GM12878 (cell line): ENCODE results near the gene ATP10D. TPM values are rescaled to one million over a fixed set of nuclear protein-coding genes. Genes with fewer than 3 reads are reported as not detected.

Source experiments
- ATAC-seq: fragments of 200-7000 bp; cut with Tn5 transposase; 3 replicates; pipeline ENCODE4 v1.9.1; 2020; ENCODE audit warnings: mild to moderate bottlenecking, moderate library complexity
- BruUV-seq: library from RNA; stranded (reverse); fragments of 400-500 nt; replicated peaks from 2 replicates; lab custom pipeline; 2021; lab: Mats Ljungman, UMichigan
- CTCF ChIA-PET: fragments of 300-600 bp; sonication (Branson Sonifier 250); formaldehyde crosslinking; extraction: SDS; loops from one replicate; lab custom pipeline; 2021; ENCODE audit warnings: inconsistent platforms; lab: Yijun Ruan, JAX
- POLR2A ChIA-PET: fragments of 350-600 bp; formaldehyde crosslinking; extraction: SDS; loops from one replicate; lab custom pipeline; 2021; ENCODE audit warnings: inconsistent platforms; lab: Charles Lee
- RAD21 ChIA-PET: fragments of 300-600 bp; sonication (Branson Sonifier 250); formaldehyde crosslinking; loops from one replicate; lab custom pipeline; 2023; ENCODE audit warnings: antibody characterized with exemption; ENCODE audit not compliant: unreplicated experiment; lab: Charles Lee
- SMC1A ChIA-PET: fragments of 300-600 bp; sonication (Branson Sonifier 250); formaldehyde crosslinking; loops from one replicate; lab custom pipeline; 2023; ENCODE audit not compliant: unreplicated experiment, uncharacterized antibody; lab: Charles Lee
- DNase-seq: peaks from one replicate; pipeline ENCODE4 v3.0.0-alpha.2; 2011; ENCODE audit warnings: low read depth, low spot score
- FAIRE-seq: peaks from 3 replicates; lab custom pipeline; 2011; peaks lifted over from hg19 to GRCh38; lab: Jason Lieb, UNC
- H2AFZ ChIP-seq: 2 replicates; pipeline ENCODE4 v1.6.0; 2011; ENCODE audit warnings: low read depth, low read length, control low read depth; ENCODE audit not compliant: control insufficient read depth
- H3K27ac ChIP-seq: 2 replicates; pipeline ENCODE4 v1.5.1; 2011; ENCODE audit warnings: control low read depth; ENCODE audit not compliant: control insufficient read depth, insufficient read depth
- H3K27me3 ChIP-seq, 2 experiments: replicated peaks in 1 of 2; 2 replicates each; pipeline versions ENCODE4 v1.6.0 to v1.6.1; 2011; ENCODE audit warnings: low read length in 1 of 2; ENCODE audit not compliant: control insufficient read depth in 2 of 2, insufficient read depth in 2 of 2
- H3K36me3 ChIP-seq, 2 experiments: 2 replicates each; pipeline ENCODE4 v1.5.1; 2011; ENCODE audit warnings: low read length in 1 of 2; ENCODE audit not compliant: control insufficient read depth in 2 of 2, insufficient read depth in 2 of 2
- H3K4me1 ChIP-seq: 2 replicates; pipeline ENCODE4 v1.6.1; 2011; ENCODE audit warnings: mild to moderate bottlenecking, low read length, moderate library complexity, mixed read lengths; ENCODE audit not compliant: control insufficient read depth, insufficient read depth
- H3K4me2 ChIP-seq: 2 replicates; pipeline ENCODE4 v1.6.0; 2011; ENCODE audit warnings: control low read depth; ENCODE audit not compliant: control insufficient read depth, insufficient read depth
- H3K4me3 ChIP-seq: fragments of 200-600 bp; sonication (generic); 2 replicates; pipeline ENCODE4 v1.5.1; 2016
- H3K79me2 ChIP-seq: 2 replicates; pipeline ENCODE4 v1.6.0; 2011; ENCODE audit warnings: low read length; ENCODE audit not compliant: control insufficient read depth, insufficient read depth
- H3K9ac ChIP-seq: 2 replicates; pipeline ENCODE4 v1.8.0; 2011; ENCODE audit warnings: low read length, control low read depth, mixed read lengths; ENCODE audit not compliant: control insufficient read depth, insufficient read depth
- H3K9me3 ChIP-seq: replicated peaks from 3 replicates; pipeline ENCODE4 v1.5.1; 2011; ENCODE audit warnings: mild to moderate bottlenecking, low read length; ENCODE audit not compliant: control insufficient read depth, insufficient read depth
- H4K20me1 ChIP-seq: 2 replicates; pipeline ENCODE4 v1.6.0; 2011; ENCODE audit not compliant: control insufficient read depth, insufficient read depth
- CHD2 ChIP-seq: IDR thresholded peaks from 2 replicates; pipeline ENCODE4 v1.6.1; 2011; ENCODE audit warnings: low read depth, low read length, improper control_type of control experiment, borderline replicate concordance
- CREB1 ChIP-seq: IDR thresholded peaks from 2 replicates; pipeline ENCODE4 v1.6.1; 2012; ENCODE audit warnings: low read depth, mild to moderate bottlenecking, inconsistent platforms
- CTCF ChIP-seq, 3 experiments: IDR thresholded peaks in 2 of 3; conservative IDR thresholded peaks in 1 of 3; 2 replicates each; pipeline ENCODE4 v1.5.1; 2011; ENCODE audit warnings: low read depth in 3 of 3, low read length in 3 of 3, mild to moderate bottlenecking in 3 of 3, control low read depth in 2 of 3, moderate library complexity in 2 of 3, inconsistent platforms in 1 of 3, mixed read lengths in 1 of 3; ENCODE audit not compliant: control insufficient read depth in 2 of 3, insufficient read depth in 1 of 3; ENCODE audit errors: extremely low read depth in 1 of 3
- EED ChIP-seq: sonication (generic); IDR thresholded peaks from 2 replicates; pipeline ENCODE4 v1.6.1; 2016; ENCODE audit warnings: antibody characterized with exemption, low read depth
- FOXK2 ChIP-seq: fragments of 450-650 bp; IDR thresholded peaks from 2 replicates; pipeline ENCODE4 v1.6.1; 2017; ENCODE audit warnings: mild to moderate bottlenecking, moderate library complexity
- MEF2B ChIP-seq: fragments of 450-650 bp; IDR thresholded peaks from 2 replicates; pipeline ENCODE4 v1.6.1; 2018; ENCODE audit warnings: mild to moderate bottlenecking, moderate library complexity; ENCODE audit not compliant: partially characterized antibody, poor library complexity, severe bottlenecking
- POLR2AphosphoS5 ChIP-seq: IDR thresholded peaks from 2 replicates; pipeline ENCODE4 v1.6.1; 2011; ENCODE audit warnings: mild to moderate bottlenecking, low read length, inconsistent platforms
- SMAD1 ChIP-seq: fragments of 450-650 bp; IDR thresholded peaks from 2 replicates; pipeline ENCODE4 v1.6.1; 2018; ENCODE audit warnings: mild to moderate bottlenecking, low read depth; ENCODE audit not compliant: partially characterized antibody
- SREBF1 ChIP-seq: IDR thresholded peaks from 2 replicates; pipeline ENCODE4 v1.6.1; 2012; ENCODE audit warnings: mild to moderate bottlenecking, low read length
- SUZ12 ChIP-seq: fragments of 200-600 bp; sonication (generic); IDR thresholded peaks from one replicate; pipeline ENCODE4 v1.6.1; 2018; ENCODE audit warnings: antibody characterized with exemption, mild to moderate bottlenecking; ENCODE audit not compliant: unreplicated experiment
- TBL1XR1 ChIP-seq: IDR thresholded peaks from 2 replicates; pipeline ENCODE4 v1.6.1; 2012; ENCODE audit warnings: low read depth, low read length, improper control_type of control experiment
- TCF3 ChIP-seq: IDR thresholded peaks from 2 replicates; pipeline ENCODE4 v1.6.1; 2012; ENCODE audit warnings: low read depth, mild to moderate bottlenecking, low read length, borderline replicate concordance; ENCODE audit not compliant: insufficient read depth
- YBX1 ChIP-seq: fragments of 450-650 bp; IDR thresholded peaks from 2 replicates; pipeline ENCODE4 v1.6.1; 2016; ENCODE audit warnings: antibody characterized with exemption
- WGBS: methylation state at CpG from one replicate; pipeline ENCODE4 v1.1.6; 2016; ENCODE audit warnings: low lambda C conversion rate; ENCODE audit not compliant: insufficient replicate concordance, insufficient coverage; ENCODE audit errors: missing lambda C conversion rate; 5-methylcytosine and 5-hydroxymethylcytosine counted together
- in situ Hi-C: fragments of 300-500 bp; cut with MboI; formaldehyde crosslinking; loops from 9 replicates; pipeline ENCODE4 v1.14.3; 2018; ENCODE audit warnings: mixed read lengths
- intact Hi-C: fragments of 100-400 bp; cut with micrococcal nuclease; formaldehyde crosslinking; loops from one replicate; pipeline ENCODE4 v1.14.2; 2022; ENCODE audit not compliant: unreplicated experiment
- polyA plus RNA-seq, 11 experiments: library from polyadenylated mRNA; depleted of rRNA in 4 of 11; unstranded in 6 of 11; stranded (reverse) in 5 of 11; fragments of >200 nt; fragmentation: Nextera tagmentation in 4 of 11; fragmentation: Illumina TruSeq in 1 of 11; extraction: Ambion mirVana in 4 of 11; extraction: Trizol in 1 of 11; gene quantifications; 1 replicate in 1 of 11; 2 replicates in 10 of 11; pipeline versions ENCODE4 v1.2.1 to v1.2.3, GENCODE V29; 2011 to 2016; ENCODE audit warnings: inconsistent platforms in 2 of 11, missing spikeins in 2 of 11, low read depth in 1 of 11
- total RNA-seq, 4 experiments: library from RNA; depleted of rRNA in 3 of 4; stranded (reverse); fragments of >200 nt in 3 of 4; fragmentation: Illumina TruSeq in 1 of 4; extraction: Trizol in 1 of 4; gene quantifications; 2 replicates each; pipeline versions ENCODE4 v1.2.1 to v1.2.3, GENCODE V29; 2013 to 2021
- TF ChIP-seq, protein P1 (sequence below): IDR thresholded peaks from 2 replicates; pipeline ENCODE4 v1.6.1; 2011; ENCODE audit warnings: low read depth, low read length, improper control_type of control experiment, borderline replicate concordance
- TF ChIP-seq, protein P2 (sequence below): fragments of 450-650 bp; IDR thresholded peaks from 2 replicates; pipeline ENCODE4 v1.6.1; 2014; ENCODE audit warnings: mild to moderate bottlenecking

The ATP10D gene
- total and polyA plus RNA-seq, 10 of the 15 experiments (the other 5 are each of a cell fraction or from before 2014, with no cell fraction given) = 10.2 to 50.3 (median 19.1) TPM

DNA sequence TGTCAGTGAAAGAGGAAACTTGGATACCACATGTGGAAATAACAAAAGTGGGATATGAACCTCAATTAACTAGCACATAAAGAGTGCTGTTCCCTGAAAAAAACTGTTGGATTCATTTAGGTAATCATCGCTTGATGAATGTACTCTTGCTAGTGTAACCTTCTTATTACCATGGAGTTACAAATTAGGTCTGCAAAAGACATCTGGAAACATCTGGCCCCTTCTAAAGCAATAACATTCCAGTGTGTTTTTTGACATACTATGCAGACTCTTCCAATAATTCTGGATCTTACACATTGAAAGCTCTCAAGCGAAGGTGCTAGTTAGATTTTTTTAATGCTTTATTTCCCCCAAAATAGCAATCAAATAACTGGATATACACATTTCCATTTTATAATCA is 134.6 kb downstream of the ATP10D start (continued):
- TF ChIP-seq CREB1 (no peak), CTCF (IDR thresholded peaks at IDR 0.05 in 2 of 3, conservative IDR thresholded peaks at IDR 0.05 in 1 of 3; ENCODE audit: control insufficient read depth in 2 of 3, extremely low read depth in 1 of 3, insufficient read depth in 1 of 3, low read depth in 3 of 3, low read length in 3 of 3) (no peak), CHD2 (no peak), YBX1 (no peak)

- H3K9ac ChIP-seq = no peak overlapping the region
- H3K79me2 ChIP-seq = no peaks in the 10 kb centered on the region
- FAIRE-seq (no peak), DNase-seq (no peak), ATAC-seq (no peak)
- no peak overlapping the region for H3K4me3 ChIP-seq
- intact Hi-C loops (no loop called here), in situ Hi-C loops (no loop called here)
- no peak for TF ChIP-seq MEF2B
- TF ChIP-seq SREBF1 = no peak
- no peak for TF ChIP-seq TCF3
- TF ChIP-seq, protein P1, sequence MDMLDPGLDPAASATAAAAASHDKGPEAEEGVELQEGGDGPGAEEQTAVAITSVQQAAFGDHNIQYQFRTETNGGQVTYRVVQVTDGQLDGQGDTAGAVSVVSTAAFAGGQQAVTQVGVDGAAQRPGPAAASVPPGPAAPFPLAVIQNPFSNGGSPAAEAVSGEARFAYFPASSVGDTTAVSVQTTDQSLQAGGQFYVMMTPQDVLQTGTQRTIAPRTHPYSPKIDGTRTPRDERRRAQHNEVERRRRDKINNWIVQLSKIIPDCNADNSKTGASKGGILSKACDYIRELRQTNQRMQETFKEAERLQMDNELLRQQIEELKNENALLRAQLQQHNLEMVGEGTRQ = no peak
- TF ChIP-seq TBL1XR1 = no peak
- TF ChIP-seq SMAD1 = no peak
- TF ChIP-seq, protein P2, sequence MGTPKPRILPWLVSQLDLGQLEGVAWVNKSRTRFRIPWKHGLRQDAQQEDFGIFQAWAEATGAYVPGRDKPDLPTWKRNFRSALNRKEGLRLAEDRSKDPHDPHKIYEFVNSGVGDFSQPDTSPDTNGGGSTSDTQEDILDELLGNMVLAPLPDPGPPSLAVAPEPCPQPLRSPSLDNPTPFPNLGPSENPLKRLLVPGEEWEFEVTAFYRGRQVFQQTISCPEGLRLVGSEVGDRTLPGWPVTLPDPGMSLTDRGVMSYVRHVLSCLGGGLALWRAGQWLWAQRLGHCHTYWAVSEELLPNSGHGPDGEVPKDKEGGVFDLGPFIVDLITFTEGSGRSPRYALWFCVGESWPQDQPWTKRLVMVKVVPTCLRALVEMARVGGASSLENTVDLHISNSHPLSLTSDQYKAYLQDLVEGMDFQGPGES = no peak
- TF ChIP-seq EED = no peak
- no peak for TF ChIP-seq SUZ12
- TF ChIP-seq POLR2AphosphoS5 = no peak
- TF ChIP-seq FOXK2 = no peak
- H3K4me2 ChIP-seq = no peak overlapping the region
- no peaks in the 10 kb centered on the region for H3K36me3 ChIP-seq
- CTCF ChIA-PET = no interaction called here
- BruUV-seq = no TSS peak
- RAD21 ChIA-PET = no interaction called here
- no peak overlapping the region for H2AFZ ChIP-seq
- H3K9me3 ChIP-seq = no peaks in the 10 kb centered on the region
- H3K27me3 ChIP-seq = no peaks in the 10 kb centered on the region
- no peaks in the 10 kb centered on the region for H4K20me1 ChIP-seq
- SMC1A ChIA-PET = interaction anchor here (1.0 to 1.3 kb wide), 2 partner anchors 11 to 128 kb away, joined by 3 to 4 read pairs; no protein-coding TSS in a partner anchor
- H3K4me1 ChIP-seq = no peaks in the 10 kb centered on the region
- POLR2A ChIA-PET = no interaction called here
- WGBS = 48% methylated on average over 1 of the region's 1 CpG
- no peak overlapping the region for H3K27ac ChIP-seq
Observed at GRCh38 chr4:47621181-47621580, 136.1 kb downstream of the ATP10D start.
